ENCODE results near the gene LENEP. TPM values are rescaled to one million over a fixed set of nuclear protein-coding genes. Genes with fewer than 3 reads are reported as not detected.
A peak's percentile ranks its signal among the peaks of the same experiment; 100 is the strongest.

Gene LENEP
- not detected in 2 replicates for total RNA-seq (2014; rRNA removed; shearing (Covaris generic))

- DNase-seq (ENCODE audit: low spot score): no peak
Measured at GRCh38 chr1:154993572-154994268, at the start of gene LENEP. Gene LENEP, plus strand, starts transcription at chr1:154993586. Its CDS starts 22 bp downstream, at chr1:154993608.

- no peak for DNase-seq (ENCODE audit: low spot score)
Measured at GRCh38 chr1:154943649-154944400, 49.6 kb upstream of the LENEP start.

GRCh38 chr1:154944401-154945159 lies 48.8 kb upstream of the LENEP start:
- DNase-seq (ENCODE audit: low spot score): no peak

GRCh38 chr1:154945160-154945961 lies 48.0 kb upstream of the LENEP start:
- no peak for DNase-seq (ENCODE audit: low spot score)

GRCh38 chr1:154945962-154946850 lies 47.2 kb upstream of the LENEP start:
- no peak for DNase-seq (ENCODE audit: low spot score)

- no peak for DNase-seq (ENCODE audit: low spot score)
Measured at GRCh38 chr1:154948079-154948478, 45.3 kb upstream of the LENEP start.

- no peak for DNase-seq (ENCODE audit: low spot score)
Measured at GRCh38 chr1:154951901-154952657, 41.3 kb upstream of the LENEP start.

GRCh38 chr1:154952664-154953063 lies 40.7 kb upstream of the LENEP start:
- no peak for DNase-seq (ENCODE audit: low spot score)

- no peak for DNase-seq (ENCODE audit: low spot score)
Measured at GRCh38 chr1:154953611-154954038, 39.8 kb upstream of the LENEP start.

- no peak for DNase-seq (ENCODE audit: low spot score)
Measured at GRCh38 chr1:154954541-154954940, 38.8 kb upstream of the LENEP start.

- peak; percentile 46 for DNase-seq (ENCODE audit: low spot score)
Measured at GRCh38 chr1:154955039-154955717, 38.2 kb upstream of the LENEP start.

GRCh38 chr1:154955718-154956543 lies 37.5 kb upstream of the LENEP start, which contains the start of gene PBXIP1:
Gene PBXIP1, minus strand, starts transcription at chr1:154956099. Its CDS starts 2,378 bp downstream, at chr1:154953721.
- peak; percentile 80 for DNase-seq (ENCODE audit: low spot score)

- no peak for DNase-seq (ENCODE audit: low spot score)
Measured at GRCh38 chr1:154956544-154956941, 36.8 kb upstream of the LENEP start.

GRCh38 chr1:154957091-154957657 lies 36.2 kb upstream of the LENEP start:
- no peak for DNase-seq (ENCODE audit: low spot score)

- no peak for DNase-seq (ENCODE audit: low spot score)
Measured at GRCh38 chr1:154958036-154958435, 35.4 kb upstream of the LENEP start.

- DNase-seq (ENCODE audit: low spot score): no peak
Measured at GRCh38 chr1:154958681-154959425, 34.5 kb upstream of the LENEP start.

- DNase-seq (ENCODE audit: low spot score): no peak
Measured at GRCh38 chr1:154959426-154959780, 34.0 kb upstream of the LENEP start.
